ENCODE measurements around the gene IGLON5.

GRCh38 chr19:51327066-51328001 is 15.9 kb downstream of the IGLON5 start:
- TF ChIP-seq CTCF (IDR thresholded peaks at IDR 0.05) (no peak), POLR2AphosphoS5 (IDR thresholded peaks at IDR 0.05) (no peak), POLR2A (IDR thresholded peaks at IDR 0.05) (no peak)

Measured in prostate gland (tissue), 2 donors.